GM13977 (cell line): ENCODE results near the gene PDE4D.

Source experiments
- DNase-seq: peaks from one replicate; pipeline ENCODE4 v3.0.0; 2012; ENCODE audit warnings: low spot score
- in situ Hi-C: fragments of 300-500 bp; cut with MboI; formaldehyde crosslinking; loops from one replicate; pipeline ENCODE4 v1.12.0; 2022; ENCODE audit warnings: low sequenced_read_pairs, low pct_unique_long_range_greater_than_20kb, mixed read lengths, inconsistent platforms; ENCODE audit not compliant: unreplicated experiment
- TF ChIP-seq, protein P1 (sequence below): IDR thresholded peaks from 2 replicates; pipeline ENCODE4 v1.5.1; 2012; ENCODE audit warnings: mild to moderate bottlenecking, control low read depth; ENCODE audit not compliant: insufficient read depth; ENCODE audit errors: extremely low read depth, missing control alignments

Gene PDE4D

DNA sequence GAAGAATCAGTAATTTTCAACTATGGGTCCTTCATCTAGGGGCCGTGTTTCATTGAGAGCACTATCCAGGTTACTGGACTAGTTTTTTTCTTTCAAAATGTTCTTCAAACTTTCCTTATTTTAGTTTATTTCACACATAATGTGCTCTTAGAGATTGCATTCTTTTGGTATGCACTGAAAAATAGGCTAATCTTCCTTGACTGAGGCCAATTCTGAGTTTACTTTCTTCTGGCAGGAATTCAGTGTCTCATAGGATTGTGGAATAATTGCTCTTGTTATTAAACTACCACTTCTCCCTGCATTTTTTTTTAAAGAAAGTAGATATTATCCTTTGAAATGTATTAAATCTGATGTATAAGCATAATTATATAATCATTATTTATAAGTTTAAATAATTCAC lies 686.1 kb downstream of the PDE4D start:
- in situ Hi-C loops: no loop called here
- no peak for DNase-seq
- TF ChIP-seq, protein P1, sequence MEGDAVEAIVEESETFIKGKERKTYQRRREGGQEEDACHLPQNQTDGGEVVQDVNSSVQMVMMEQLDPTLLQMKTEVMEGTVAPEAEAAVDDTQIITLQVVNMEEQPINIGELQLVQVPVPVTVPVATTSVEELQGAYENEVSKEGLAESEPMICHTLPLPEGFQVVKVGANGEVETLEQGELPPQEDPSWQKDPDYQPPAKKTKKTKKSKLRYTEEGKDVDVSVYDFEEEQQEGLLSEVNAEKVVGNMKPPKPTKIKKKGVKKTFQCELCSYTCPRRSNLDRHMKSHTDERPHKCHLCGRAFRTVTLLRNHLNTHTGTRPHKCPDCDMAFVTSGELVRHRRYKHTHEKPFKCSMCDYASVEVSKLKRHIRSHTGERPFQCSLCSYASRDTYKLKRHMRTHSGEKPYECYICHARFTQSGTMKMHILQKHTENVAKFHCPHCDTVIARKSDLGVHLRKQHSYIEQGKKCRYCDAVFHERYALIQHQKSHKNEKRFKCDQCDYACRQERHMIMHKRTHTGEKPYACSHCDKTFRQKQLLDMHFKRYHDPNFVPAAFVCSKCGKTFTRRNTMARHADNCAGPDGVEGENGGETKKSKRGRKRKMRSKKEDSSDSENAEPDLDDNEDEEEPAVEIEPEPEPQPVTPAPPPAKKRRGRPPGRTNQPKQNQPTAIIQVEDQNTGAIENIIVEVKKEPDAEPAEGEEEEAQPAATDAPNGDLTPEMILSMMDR: no peak

DNA sequence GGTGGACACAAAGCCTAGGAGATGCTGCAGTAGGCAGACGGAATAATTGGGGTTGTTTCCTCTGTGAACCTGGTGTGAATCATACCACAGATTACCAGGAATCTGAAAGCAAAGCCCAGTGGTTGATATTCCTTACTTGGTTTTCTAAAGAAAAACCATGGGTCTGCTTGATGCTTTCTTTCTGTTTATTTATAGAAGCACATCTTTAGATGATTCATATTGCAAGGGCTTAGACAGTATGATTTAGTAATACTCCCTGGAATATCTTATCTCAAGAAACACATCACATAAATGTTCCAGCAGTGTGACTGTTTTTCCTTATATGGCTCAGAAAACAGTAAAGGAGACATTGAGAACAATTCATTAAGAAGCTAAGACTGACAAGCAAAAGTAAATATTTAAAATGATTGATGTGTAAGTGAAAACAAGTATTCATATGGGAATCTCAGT lies 687.4 kb downstream of the PDE4D start:
- in situ Hi-C loops: no loop called here
- DNase-seq: no peak
- TF ChIP-seq, protein P1: no peak

DNA sequence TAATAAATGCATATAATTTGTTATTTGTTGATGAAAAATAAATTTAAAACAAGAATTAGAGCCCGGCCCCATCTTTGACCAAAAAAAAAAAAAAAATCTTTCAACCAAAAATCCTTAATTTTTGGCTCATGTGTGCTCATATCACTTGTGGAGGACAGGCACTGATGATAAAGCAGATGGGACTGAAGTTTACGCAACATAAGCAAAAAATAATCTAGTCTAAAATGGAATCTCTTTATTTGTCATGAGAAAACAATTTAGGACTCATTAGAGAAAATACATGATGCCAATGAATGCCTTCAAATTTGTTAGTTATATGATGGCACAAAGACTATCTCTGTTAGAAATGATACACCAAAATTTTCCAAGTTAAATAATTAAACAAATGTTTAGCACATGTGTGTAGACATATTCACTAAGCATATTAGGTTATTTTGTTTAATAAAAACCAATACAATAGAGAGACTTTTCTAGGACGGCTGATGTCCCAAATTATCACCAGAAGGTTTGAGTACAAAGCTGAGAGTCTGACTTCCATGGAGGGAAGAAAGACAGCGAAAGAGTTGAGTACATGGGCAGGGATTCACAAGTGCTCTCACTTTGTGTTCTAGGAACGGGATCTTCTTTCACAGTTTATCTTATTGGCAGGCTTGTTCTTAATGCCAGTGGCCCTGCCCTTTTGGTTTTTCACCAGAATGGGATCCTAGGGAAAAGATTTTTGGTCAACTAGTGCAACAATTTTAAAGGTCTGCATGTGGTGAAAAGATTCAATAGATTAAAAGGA lies 689.2 kb downstream of the PDE4D start:
- in situ Hi-C loops: no loop called here
- TF ChIP-seq, protein P1: no peak
- DNase-seq: no peak

DNA sequence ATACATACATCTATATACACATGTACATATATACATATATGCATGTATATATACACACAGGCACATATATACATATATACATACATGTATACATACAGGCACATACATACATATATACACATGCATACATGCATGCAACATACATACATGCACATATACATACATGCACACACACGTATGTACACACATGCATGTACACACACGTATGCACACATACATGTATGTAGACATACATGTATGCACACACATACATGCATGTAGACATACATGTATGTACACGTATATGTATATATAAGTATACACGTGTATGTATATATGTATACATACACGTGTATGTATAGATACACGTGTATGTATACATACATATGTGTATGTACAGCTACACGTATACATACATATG lies 693.7 kb downstream of the PDE4D start:
- in situ Hi-C loops: no loop called here
- no peak for DNase-seq
- TF ChIP-seq, protein P1: no peak

DNA sequence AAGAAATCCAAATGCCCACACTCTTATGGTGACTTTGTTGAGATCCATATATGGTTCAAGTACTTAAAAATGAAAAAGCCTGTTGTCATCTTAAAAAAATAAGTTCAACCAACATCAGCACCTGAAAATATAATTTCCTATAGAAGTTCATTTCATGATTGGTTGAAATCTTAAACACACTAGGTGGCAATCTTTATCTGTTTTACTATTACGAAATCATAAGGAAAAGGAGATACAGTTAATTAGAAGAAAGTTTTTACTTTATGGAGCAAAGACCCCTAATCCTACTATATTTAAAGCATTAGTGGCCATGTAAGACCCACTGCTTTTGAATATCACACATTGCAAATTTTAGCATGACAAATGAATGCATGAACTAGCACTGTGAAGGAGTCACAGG lies 694.7 kb downstream of the PDE4D start:
- no peak for DNase-seq
- in situ Hi-C loops: no loop called here
- TF ChIP-seq, protein P1: no peak

DNA sequence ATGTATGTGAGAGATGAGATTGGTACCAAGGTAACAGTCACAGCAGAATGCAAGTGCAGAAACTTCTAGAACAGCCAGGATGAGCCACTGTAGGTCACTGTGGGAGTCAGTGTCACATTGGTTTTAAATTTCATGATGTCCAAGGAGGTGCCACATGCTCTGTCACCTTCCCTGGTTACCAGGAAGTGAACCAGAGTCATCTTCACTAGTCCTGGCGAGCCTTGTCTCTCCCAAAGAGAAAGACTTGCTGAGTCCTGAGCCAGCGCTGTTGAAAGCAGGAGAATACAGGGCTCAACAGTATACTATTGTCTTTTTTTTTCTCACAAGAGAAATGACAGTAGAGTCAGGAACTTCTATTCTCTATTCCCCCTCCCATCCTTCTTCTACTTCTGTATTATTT lies 695.2 kb downstream of the PDE4D start:
- TF ChIP-seq, protein P1: no peak
- no peak for DNase-seq
- in situ Hi-C loops: no loop called here

DNA sequence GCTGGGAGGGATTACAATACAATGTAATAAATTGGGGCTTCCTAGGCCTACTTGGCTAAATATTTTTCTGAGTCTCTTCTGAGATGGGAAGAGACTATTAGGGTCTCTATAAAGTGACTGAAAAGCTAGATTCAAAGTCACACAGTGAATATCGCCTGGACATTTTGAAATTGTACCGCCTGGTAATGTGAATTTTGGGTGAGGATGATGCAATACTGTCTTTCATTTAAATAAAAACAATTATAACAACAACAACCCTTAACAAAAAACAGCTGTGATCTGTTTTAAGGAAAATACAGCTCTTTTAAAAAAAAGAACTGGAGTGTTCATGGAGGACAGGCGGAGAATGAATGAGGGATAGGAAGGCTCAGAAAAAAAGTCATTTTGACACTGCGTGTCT lies 695.6 kb downstream of the PDE4D start:
- in situ Hi-C loops: no loop called here
- TF ChIP-seq, protein P1: no peak

More for the DNA sequence above, 695.6 kb downstream of the PDE4D start:
- no peak for DNase-seq
